A549 (cell line): ENCODE results near the gene TMPRSS4.

ENCODE experiments used
- BHLHE40 ChIP-seq: IDR thresholded peaks from 2 replicates; pipeline ENCODE4 v1.6.1; 2012; ENCODE audit warnings: low read depth, low read length, inconsistent platforms
- CTCF ChIP-seq: fragments of >200 bp; sonication (Bioruptor Twin); formaldehyde crosslinking; IDR thresholded peaks from 3 replicates; pipeline ENCODE4 v1.5.1; 2016
- ELK1 ChIP-seq: fragments of 150-350 bp; IDR thresholded peaks from 2 replicates; pipeline ENCODE4 v1.6.1; 2014; ENCODE audit warnings: low read depth, mild to moderate bottlenecking, low read length
- EP300 ChIP-seq, 2 experiments: fragments of >200 bp; sonication (Bioruptor Twin); formaldehyde crosslinking; IDR thresholded peaks; 2 replicates in 1 of 2; 3 replicates in 1 of 2; pipeline ENCODE4 v1.6.1; 2016 to 2017
- HDAC2 ChIP-seq: fragments of 200-600 bp; sonication (generic); IDR thresholded peaks from 2 replicates; pipeline ENCODE4 v1.6.1; 2016
- HMGXB4 ChIP-seq: fragments of 250-450 bp; sonication (Bioruptor Pico); IDR thresholded peaks from 2 replicates; pipeline ENCODE4 v1.5.0; 2021; ENCODE audit warnings: mild to moderate bottlenecking, moderate library complexity, borderline replicate concordance
- JUNB ChIP-seq: fragments of >200 bp; sonication (Bioruptor Twin); formaldehyde crosslinking; IDR thresholded peaks from 2 replicates; pipeline ENCODE4 v1.6.1; 2016
- MAZ ChIP-seq: fragments of 150-350 bp; IDR thresholded peaks from 2 replicates; pipeline ENCODE4 v1.6.1; 2014; ENCODE audit warnings: antibody characterized with exemption, low read depth, low read length, borderline replicate concordance
- POLR2A ChIP-seq: IDR thresholded peaks from 2 replicates; pipeline ENCODE4 v1.6.1; 2012; ENCODE audit warnings: mild to moderate bottlenecking, low read length
- RNF2 ChIP-seq: fragments of 200-600 bp; sonication (generic); IDR thresholded peaks from 2 replicates; pipeline ENCODE4 v1.6.1; 2016; ENCODE audit warnings: low read depth, mild to moderate bottlenecking, antibody characterized with exemption, moderate library complexity, borderline replicate concordance
- USF2 ChIP-seq: fragments of 450-650 bp; IDR thresholded peaks from 2 replicates; pipeline ENCODE4 v1.6.1; 2014; ENCODE audit warnings: antibody characterized with exemption

- TF ChIP-seq ELK1 (no peak), JUNB (no peak), CTCF (no peak), USF2 (no peak), BHLHE40 (no peak), HMGXB4 (CRISPR knock-in tag) (no peak), POLR2A (no peak), EP300 (IDR thresholded peaks at IDR 0.05) (no peak), RNF2 (no peak), MAZ (no peak), HDAC2 (no peak)
Measured at GRCh38 chr11:118060869-118061268, 16.0 kb upstream of the TMPRSS4 start.
